Nephron (organoid): Measurements from ENCODE around the gene POMC.

Source experiments
- H3K27ac Mint-ChIP-seq, 3 experiments: 2 replicates each; pipeline ENCODE4 v1.8.0; 2020; ENCODE audit warnings: mixed read lengths in 3 of 3, mild to moderate bottlenecking in 2 of 3, moderate library complexity in 1 of 3
- H3K27me3 Mint-ChIP-seq: 2 replicates; pipeline ENCODE4 v1.8.0; 2021; ENCODE audit warnings: low read depth, mild to moderate bottlenecking, moderate library complexity, mixed read lengths
- H3K36me3 Mint-ChIP-seq: 2 replicates; pipeline ENCODE4 v1.8.0; 2020; ENCODE audit warnings: low read depth, mixed read lengths
- H3K4me1 Mint-ChIP-seq: 2 replicates; pipeline ENCODE4 v1.8.0; 2020; ENCODE audit warnings: mixed read lengths
- H3K4me3 Mint-ChIP-seq, 3 experiments: 2 replicates each; pipeline ENCODE4 v1.8.0; 2020; ENCODE audit warnings: mild to moderate bottlenecking in 3 of 3, mixed read lengths in 3 of 3, moderate library complexity in 2 of 3
- H3K9me3 Mint-ChIP-seq: 2 replicates; pipeline ENCODE4 v1.8.0; 2020; ENCODE audit warnings: mixed read lengths
- TF ChIP-seq, protein P1 (sequence below), 3 experiments: fragments of 200-600 bp; sonication (generic); IDR thresholded peaks; one replicate each; pipeline ENCODE4 v1.5.0; 2021; ENCODE audit warnings: antibody characterized with exemption in 3 of 3; ENCODE audit not compliant: unreplicated experiment in 3 of 3

The POMC gene

DNA sequence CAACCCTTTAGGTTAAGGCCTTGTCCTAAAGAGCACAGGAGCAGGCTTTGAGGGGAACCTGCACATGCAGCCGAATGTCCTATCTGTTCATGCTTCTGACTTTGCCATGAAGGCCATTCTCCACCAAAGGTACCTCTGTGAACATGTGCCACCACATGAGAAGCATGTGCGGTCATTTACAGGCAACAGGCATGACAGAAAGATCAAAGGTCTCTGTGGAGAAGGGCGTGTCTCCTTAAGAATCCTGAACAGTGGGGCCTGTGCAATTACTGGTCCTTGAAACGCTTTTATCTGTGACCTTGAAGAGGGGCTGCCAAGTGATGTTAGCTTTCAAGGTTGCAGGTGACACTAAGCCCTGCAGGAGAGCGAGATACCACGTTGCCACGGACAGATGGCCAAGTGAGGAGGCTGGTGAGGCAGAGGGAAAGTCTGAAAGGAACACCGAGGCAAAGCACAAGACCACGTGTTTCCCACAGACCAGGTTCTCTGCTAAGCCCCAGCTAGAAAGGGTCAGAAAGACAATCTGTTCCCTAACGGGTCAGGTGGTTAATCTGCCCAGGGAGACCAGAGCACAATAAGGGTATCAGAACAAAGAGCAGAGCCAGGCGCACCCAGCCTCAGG is 19.5 kb upstream of the POMC start:
- TF ChIP-seq, protein P1, sequence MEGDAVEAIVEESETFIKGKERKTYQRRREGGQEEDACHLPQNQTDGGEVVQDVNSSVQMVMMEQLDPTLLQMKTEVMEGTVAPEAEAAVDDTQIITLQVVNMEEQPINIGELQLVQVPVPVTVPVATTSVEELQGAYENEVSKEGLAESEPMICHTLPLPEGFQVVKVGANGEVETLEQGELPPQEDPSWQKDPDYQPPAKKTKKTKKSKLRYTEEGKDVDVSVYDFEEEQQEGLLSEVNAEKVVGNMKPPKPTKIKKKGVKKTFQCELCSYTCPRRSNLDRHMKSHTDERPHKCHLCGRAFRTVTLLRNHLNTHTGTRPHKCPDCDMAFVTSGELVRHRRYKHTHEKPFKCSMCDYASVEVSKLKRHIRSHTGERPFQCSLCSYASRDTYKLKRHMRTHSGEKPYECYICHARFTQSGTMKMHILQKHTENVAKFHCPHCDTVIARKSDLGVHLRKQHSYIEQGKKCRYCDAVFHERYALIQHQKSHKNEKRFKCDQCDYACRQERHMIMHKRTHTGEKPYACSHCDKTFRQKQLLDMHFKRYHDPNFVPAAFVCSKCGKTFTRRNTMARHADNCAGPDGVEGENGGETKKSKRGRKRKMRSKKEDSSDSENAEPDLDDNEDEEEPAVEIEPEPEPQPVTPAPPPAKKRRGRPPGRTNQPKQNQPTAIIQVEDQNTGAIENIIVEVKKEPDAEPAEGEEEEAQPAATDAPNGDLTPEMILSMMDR (IDR thresholded peaks at IDR 0.05; ENCODE audit: unreplicated experiment in 3 of 3), result no peak
- Mint-ChIP-seq H3K27ac (no peak overlapping the region), H3K27me3 (peaks cover 32% of the 10 kb centered on the region), H3K9me3 (no peaks in the 10 kb centered on the region), H3K4me3 (no peak overlapping the region), H3K36me3 (no peaks in the 10 kb centered on the region), H3K4me1 (peaks cover 7% of the 10 kb centered on the region)

DNA sequence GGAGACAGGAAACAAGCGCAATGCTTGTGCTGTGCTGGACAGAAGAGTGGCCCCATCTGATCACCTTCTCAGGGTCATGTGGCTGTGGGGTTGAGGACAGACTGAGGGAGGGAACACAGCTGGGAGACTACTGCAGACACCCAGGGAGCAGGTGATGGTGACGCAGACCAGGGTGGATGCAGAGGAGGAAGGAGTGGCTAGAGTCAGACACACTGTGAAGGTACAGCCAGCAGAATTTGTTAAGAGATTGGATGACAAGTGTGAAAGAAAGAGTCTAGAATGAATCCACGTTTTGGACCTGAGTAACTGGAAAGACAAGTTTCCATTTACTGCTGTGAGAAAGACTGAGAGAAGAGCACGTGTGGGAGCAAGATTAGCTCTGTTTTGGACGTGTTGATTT is 15.9 kb upstream of the POMC start:
- no peak overlapping the region for H3K4me3 Mint-ChIP-seq
- H3K36me3 Mint-ChIP-seq, result no peaks in the 10 kb centered on the region
- H3K27me3 Mint-ChIP-seq, result peaks cover 29% of the 10 kb centered on the region
- H3K9me3 Mint-ChIP-seq, result peaks cover 5% of the 10 kb centered on the region
- H3K4me1 Mint-ChIP-seq, result no peaks in the 10 kb centered on the region
- TF ChIP-seq, protein P1 (IDR thresholded peaks at IDR 0.05; ENCODE audit: unreplicated experiment in 3 of 3), result no peak
- H3K27ac Mint-ChIP-seq, result no peak overlapping the region

DNA sequence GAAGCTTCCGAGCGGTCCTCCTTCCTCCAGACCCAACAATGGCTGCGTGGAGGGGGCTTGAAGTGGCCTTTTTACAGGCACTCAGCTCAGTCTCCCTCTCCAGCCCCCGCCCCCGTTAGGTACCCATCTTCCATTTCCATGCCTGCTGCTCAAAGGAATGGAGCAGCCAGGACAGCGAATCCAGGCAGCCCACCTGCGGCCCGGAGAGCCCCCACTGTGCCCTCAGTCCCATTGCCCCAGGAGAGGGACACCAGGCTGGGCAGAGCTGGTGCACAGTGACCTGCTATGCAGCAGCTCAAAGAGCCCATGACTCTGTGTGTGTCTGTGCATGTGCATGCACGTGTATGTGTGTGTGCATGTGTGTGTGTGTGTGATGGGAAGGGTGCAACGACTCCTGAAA is 10.6 kb upstream of the POMC start:
- Mint-ChIP-seq H3K27ac (no peak overlapping the region), H3K36me3 (no peaks in the 10 kb centered on the region), H3K27me3 (peaks cover 55% of the 10 kb centered on the region), H3K4me3 (no peak overlapping the region), H3K4me1 (no peaks in the 10 kb centered on the region), H3K9me3 (peaks cover 5% of the 10 kb centered on the region)
- TF ChIP-seq, protein P1 (IDR thresholded peaks at IDR 0.05; ENCODE audit: unreplicated experiment in 3 of 3), result no peak

DNA sequence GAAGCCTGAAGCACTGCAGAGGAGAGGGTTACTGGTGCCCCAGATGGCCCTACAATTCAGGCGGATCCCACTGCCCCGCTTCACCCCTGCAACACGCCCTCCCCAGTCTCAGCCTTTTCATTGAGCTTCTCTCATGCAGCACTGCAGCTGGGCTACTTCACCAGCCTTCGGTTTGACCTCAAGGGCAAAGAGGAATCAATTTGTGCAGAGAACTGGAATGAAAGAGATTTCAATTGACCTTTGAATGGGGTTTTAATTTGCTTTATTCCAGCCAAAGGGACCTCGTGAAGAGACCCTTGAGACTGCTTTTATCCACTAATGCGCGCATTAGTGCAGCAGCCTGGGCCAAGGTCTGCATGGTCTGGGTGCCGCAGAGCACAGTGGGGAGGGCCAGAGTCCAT is 8.8 kb upstream of the POMC start:
- H3K36me3 Mint-ChIP-seq, result no peaks in the 10 kb centered on the region
- peaks cover 5% of the 10 kb centered on the region for H3K9me3 Mint-ChIP-seq
- TF ChIP-seq, protein P1 (IDR thresholded peaks at IDR 0.05; ENCODE audit: unreplicated experiment in 3 of 3), result no peak
- peaks cover 59% of the 10 kb centered on the region for H3K27me3 Mint-ChIP-seq
- H3K27ac Mint-ChIP-seq, result no peak overlapping the region
- H3K4me3 Mint-ChIP-seq, result no peak overlapping the region
- H3K4me1 Mint-ChIP-seq, result no peaks in the 10 kb centered on the region

DNA sequence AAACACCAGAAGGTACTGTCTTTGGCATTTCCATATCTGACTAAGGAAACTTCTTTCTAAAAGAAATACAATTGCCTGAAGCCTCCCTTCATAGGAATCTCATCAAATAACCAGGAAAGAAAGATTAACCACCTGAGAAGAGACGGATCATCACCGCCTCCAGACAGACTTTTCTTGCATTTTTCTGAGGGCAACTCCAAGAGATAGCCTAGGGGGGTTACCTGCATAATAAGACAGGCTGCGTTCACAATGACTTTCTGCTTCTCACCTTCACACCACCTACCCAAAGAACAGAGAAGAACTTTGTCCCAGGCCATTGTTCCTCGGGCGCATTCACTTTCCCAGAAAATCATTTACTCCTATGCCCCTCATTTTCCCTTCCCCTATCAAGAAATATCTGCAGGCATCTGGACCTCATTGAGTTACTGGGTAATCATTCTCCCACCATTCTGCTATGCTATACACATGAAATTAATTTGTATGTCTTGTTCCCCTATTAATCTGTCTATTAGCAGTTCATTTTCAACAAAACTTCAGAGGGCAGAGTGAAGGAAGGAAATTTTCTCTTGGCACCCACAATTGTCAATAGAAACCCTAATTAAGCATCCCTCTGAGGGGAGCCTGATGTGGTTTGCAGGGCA is 8.3 kb upstream of the POMC start:
- H3K36me3 Mint-ChIP-seq, result no peaks in the 10 kb centered on the region
- peaks cover 59% of the 10 kb centered on the region for H3K27me3 Mint-ChIP-seq
- peaks cover under 1% of the 10 kb centered on the region for H3K9me3 Mint-ChIP-seq
- H3K4me1 Mint-ChIP-seq, result no peaks in the 10 kb centered on the region
- no peak overlapping the region for H3K27ac Mint-ChIP-seq
- no peak overlapping the region for H3K4me3 Mint-ChIP-seq
- TF ChIP-seq, protein P1 (IDR thresholded peaks at IDR 0.05; ENCODE audit: unreplicated experiment in 3 of 3), result no peak

DNA sequence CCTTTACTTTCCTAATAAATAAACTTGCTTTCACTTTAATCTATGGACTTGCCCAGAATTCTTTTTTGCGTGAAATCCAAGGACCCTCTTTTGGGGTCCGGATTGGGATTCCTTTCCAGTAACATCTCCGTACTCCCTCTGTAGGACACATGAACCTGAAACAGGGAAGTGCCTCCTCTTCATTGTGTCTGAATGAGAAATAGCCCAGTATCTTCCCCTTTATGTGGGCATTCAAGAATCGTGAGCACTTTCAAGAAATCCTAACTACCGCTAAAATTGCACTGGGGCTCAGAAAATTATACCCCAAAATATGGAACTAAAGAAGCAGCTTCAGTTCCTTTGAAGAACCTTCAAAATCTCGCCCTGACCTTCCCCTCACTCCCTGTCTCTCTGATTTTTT is 7.8 kb upstream of the POMC start:
- H3K27ac Mint-ChIP-seq, result no peak overlapping the region
- TF ChIP-seq, protein P1 (IDR thresholded peaks at IDR 0.05; ENCODE audit: unreplicated experiment in 3 of 3), result no peak
- H3K27me3 Mint-ChIP-seq, result peaks cover 64% of the 10 kb centered on the region
- no peaks in the 10 kb centered on the region for H3K4me1 Mint-ChIP-seq
- no peaks in the 10 kb centered on the region for H3K9me3 Mint-ChIP-seq
- no peaks in the 10 kb centered on the region for H3K36me3 Mint-ChIP-seq
- no peak overlapping the region for H3K4me3 Mint-ChIP-seq
